Nephron (organoid): ENCODE results near the gene ELF1.

Experiments used
- H3K27ac Mint-ChIP-seq, 3 experiments: 2 replicates each; pipeline ENCODE4 v1.8.0; 2020; ENCODE audit warnings: mixed read lengths in 3 of 3, mild to moderate bottlenecking in 2 of 3, moderate library complexity in 1 of 3
- H3K27me3 Mint-ChIP-seq: 2 replicates; pipeline ENCODE4 v1.8.0; 2021; ENCODE audit warnings: low read depth, mild to moderate bottlenecking, moderate library complexity, mixed read lengths
- H3K36me3 Mint-ChIP-seq: 2 replicates; pipeline ENCODE4 v1.8.0; 2020; ENCODE audit warnings: low read depth, mixed read lengths
- H3K4me1 Mint-ChIP-seq: 2 replicates; pipeline ENCODE4 v1.8.0; 2020; ENCODE audit warnings: mixed read lengths
- H3K4me3 Mint-ChIP-seq, 3 experiments: 2 replicates each; pipeline ENCODE4 v1.8.0; 2020; ENCODE audit warnings: mild to moderate bottlenecking in 3 of 3, mixed read lengths in 3 of 3, moderate library complexity in 2 of 3
- H3K9me3 Mint-ChIP-seq: 2 replicates; pipeline ENCODE4 v1.8.0; 2020; ENCODE audit warnings: mixed read lengths
- CTCF ChIP-seq, 3 experiments: fragments of 200-600 bp; sonication (generic); IDR thresholded peaks; one replicate each; pipeline ENCODE4 v1.5.0; 2021; ENCODE audit warnings: antibody characterized with exemption in 3 of 3; ENCODE audit not compliant: unreplicated experiment in 3 of 3

Gene ELF1

GRCh38 chr13:40973409-40973808 lies 45.7 kb downstream of the ELF1 start:
- no peaks in the 10 kb centered on the region for H3K27me3 Mint-ChIP-seq
- H3K4me1 Mint-ChIP-seq, result peaks cover 53% of the 10 kb centered on the region
- no peaks in the 10 kb centered on the region for H3K36me3 Mint-ChIP-seq
- no peak for TF ChIP-seq CTCF (IDR thresholded peaks at IDR 0.05; ENCODE audit: unreplicated experiment in 3 of 3)
- no peak overlapping the region for H3K4me3 Mint-ChIP-seq
- peak overlapping the region in 2 of 3 experiments; percentile 14 to 50 for H3K27ac Mint-ChIP-seq
- no peaks in the 10 kb centered on the region for H3K9me3 Mint-ChIP-seq

GRCh38 chr13:40971321-40971720 lies 47.8 kb downstream of the ELF1 start:
- no peak for TF ChIP-seq CTCF (IDR thresholded peaks at IDR 0.05; ENCODE audit: unreplicated experiment in 3 of 3)
- Mint-ChIP-seq H3K4me1 (peaks cover 42% of the 10 kb centered on the region), H3K27ac (peak overlapping the region; percentile 81 to 84 (median 82)), H3K27me3 (no peaks in the 10 kb centered on the region), H3K4me3 (peak overlapping the region in 2 of 3 experiments; percentile 31 to 46), H3K9me3 (no peaks in the 10 kb centered on the region), H3K36me3 (no peaks in the 10 kb centered on the region)

- no peak for TF ChIP-seq CTCF (IDR thresholded peaks at IDR 0.05; ENCODE audit: unreplicated experiment in 3 of 3)
- H3K4me1 Mint-ChIP-seq, result peaks cover 42% of the 10 kb centered on the region
- H3K36me3 Mint-ChIP-seq, result no peaks in the 10 kb centered on the region
- H3K27ac Mint-ChIP-seq, result peak overlapping the region in 2 of 3 experiments; percentile 81 to 82
- no peaks in the 10 kb centered on the region for H3K27me3 Mint-ChIP-seq
- H3K4me3 Mint-ChIP-seq, result no peak overlapping the region
- H3K9me3 Mint-ChIP-seq, result no peaks in the 10 kb centered on the region
Observed at GRCh38 chr13:40970803-40971202, 48.3 kb downstream of the ELF1 start.

GRCh38 chr13:40969169-40969901 lies 49.8 kb downstream of the ELF1 start:
- H3K36me3 Mint-ChIP-seq, result no peaks in the 10 kb centered on the region
- H3K27me3 Mint-ChIP-seq, result no peaks in the 10 kb centered on the region
- no peak for TF ChIP-seq CTCF (IDR thresholded peaks at IDR 0.05; ENCODE audit: unreplicated experiment in 3 of 3)
- peaks cover 33% of the 10 kb centered on the region for H3K4me1 Mint-ChIP-seq
- no peaks in the 10 kb centered on the region for H3K9me3 Mint-ChIP-seq
- H3K27ac Mint-ChIP-seq, result peak overlapping the region; percentile 23 to 54 (median 49)
- H3K4me3 Mint-ChIP-seq, result no peak overlapping the region

GRCh38 chr13:40968416-40969000 lies 50.6 kb downstream of the ELF1 start:
- TF ChIP-seq CTCF (IDR thresholded peaks at IDR 0.05; ENCODE audit: unreplicated experiment in 3 of 3), result no peak
- Mint-ChIP-seq H3K9me3 (no peaks in the 10 kb centered on the region), H3K36me3 (no peaks in the 10 kb centered on the region), H3K27me3 (no peaks in the 10 kb centered on the region), H3K27ac (no peak overlapping the region), H3K4me3 (no peak overlapping the region), H3K4me1 (peaks cover 28% of the 10 kb centered on the region)

GRCh38 chr13:40966298-40966697 lies 52.8 kb downstream of the ELF1 start:
- peaks cover 18% of the 10 kb centered on the region for H3K4me1 Mint-ChIP-seq
- H3K4me3 Mint-ChIP-seq, result no peak overlapping the region
- H3K9me3 Mint-ChIP-seq, result no peaks in the 10 kb centered on the region
- no peaks in the 10 kb centered on the region for H3K27me3 Mint-ChIP-seq
- no peak overlapping the region for H3K27ac Mint-ChIP-seq
- H3K36me3 Mint-ChIP-seq, result no peaks in the 10 kb centered on the region
- TF ChIP-seq CTCF (IDR thresholded peaks at IDR 0.05; ENCODE audit: unreplicated experiment in 3 of 3), result no peak
